Endothelial cell of umbilical vein (primary cell): ENCODE results near the gene GOLGA8B.
"Not testable (repeated sequence)": the region's sequence is repeated elsewhere in the genome, so short reads cannot be mapped to it uniquely, and the experiment has no call there.

Source experiments
- EZH2 ChIP-seq: IDR thresholded peaks from 2 replicates; pipeline ENCODE4 v1.6.1; 2012; ENCODE audit warnings: borderline replicate concordance, low read depth, mild to moderate bottlenecking, moderate library complexity, low read length, inconsistent platforms; ENCODE audit not compliant: severe bottlenecking
- MYC ChIP-seq: IDR thresholded peaks from one replicate; pipeline ENCODE4 v1.6.1; 2011; ENCODE audit warnings: mild to moderate bottlenecking, low read depth, low read length
- POLR2A ChIP-seq: IDR thresholded peaks from 2 replicates; pipeline ENCODE4 v1.6.1; 2012; ENCODE audit warnings: low read depth, mild to moderate bottlenecking, control low read depth, low read length
- POLR2AphosphoS5 ChIP-seq: IDR thresholded peaks from 2 replicates; pipeline ENCODE4 v1.6.1; 2012; ENCODE audit warnings: low read depth, mild to moderate bottlenecking, control low read depth, low read length, moderate library complexity; ENCODE audit not compliant: insufficient read depth
- TF ChIP-seq, protein P1 (sequence below), 2 donors: IDR thresholded peaks; 1 replicate in 1 of 2; 2 replicates in 1 of 2; pipeline ENCODE4 v1.5.1; 2011; ENCODE audit warnings: low read length in 2 of 2, mild to moderate bottlenecking in 2 of 2, moderate library complexity in 2 of 2, control low read depth in 1 of 2, inconsistent platforms in 1 of 2, low read depth in 1 of 2; ENCODE audit not compliant: insufficient read depth in 1 of 2; ENCODE audit errors: extremely low read depth in 1 of 2

DNA sequence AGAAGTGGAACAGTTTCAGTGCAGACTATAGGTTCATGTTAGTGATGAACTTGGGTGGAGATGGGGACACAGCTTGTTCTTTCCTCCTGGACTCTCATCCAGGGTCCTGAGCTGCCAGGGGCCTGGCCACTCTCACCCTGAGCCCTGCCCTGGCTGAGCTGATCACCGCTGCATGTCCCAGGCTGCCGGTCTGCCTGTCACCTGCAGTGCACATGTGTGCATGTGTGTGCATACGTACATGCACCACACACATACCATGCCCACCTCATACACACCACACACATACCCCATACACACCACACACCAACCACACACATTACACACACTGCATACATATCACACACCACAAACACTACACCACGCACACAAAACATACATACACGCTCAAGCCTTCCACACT is 29.3 kb downstream of the GOLGA8B start:
- TF ChIP-seq EZH2, POLR2AphosphoS5, POLR2A, MYC: not testable (repeated sequence)
- TF ChIP-seq, protein P1, sequence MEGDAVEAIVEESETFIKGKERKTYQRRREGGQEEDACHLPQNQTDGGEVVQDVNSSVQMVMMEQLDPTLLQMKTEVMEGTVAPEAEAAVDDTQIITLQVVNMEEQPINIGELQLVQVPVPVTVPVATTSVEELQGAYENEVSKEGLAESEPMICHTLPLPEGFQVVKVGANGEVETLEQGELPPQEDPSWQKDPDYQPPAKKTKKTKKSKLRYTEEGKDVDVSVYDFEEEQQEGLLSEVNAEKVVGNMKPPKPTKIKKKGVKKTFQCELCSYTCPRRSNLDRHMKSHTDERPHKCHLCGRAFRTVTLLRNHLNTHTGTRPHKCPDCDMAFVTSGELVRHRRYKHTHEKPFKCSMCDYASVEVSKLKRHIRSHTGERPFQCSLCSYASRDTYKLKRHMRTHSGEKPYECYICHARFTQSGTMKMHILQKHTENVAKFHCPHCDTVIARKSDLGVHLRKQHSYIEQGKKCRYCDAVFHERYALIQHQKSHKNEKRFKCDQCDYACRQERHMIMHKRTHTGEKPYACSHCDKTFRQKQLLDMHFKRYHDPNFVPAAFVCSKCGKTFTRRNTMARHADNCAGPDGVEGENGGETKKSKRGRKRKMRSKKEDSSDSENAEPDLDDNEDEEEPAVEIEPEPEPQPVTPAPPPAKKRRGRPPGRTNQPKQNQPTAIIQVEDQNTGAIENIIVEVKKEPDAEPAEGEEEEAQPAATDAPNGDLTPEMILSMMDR (IDR thresholded peaks at IDR 0.05; ENCODE audit: extremely low read depth in 1 of 2, insufficient read depth in 1 of 2, low read depth in 1 of 2, low read length in 2 of 2): not testable (repeated sequence)
